GM21447 (cell line): ENCODE data around the gene P2RY2.
A peak's percentile ranks its signal among the peaks of the same experiment; 100 is the strongest.

Source experiments
- ATAC-seq: cut with Tn5 transposase; IDR thresholded peaks from one replicate; pipeline ENCODE4 v1.9.1; 2021; ENCODE audit not compliant: unreplicated experiment

Gene P2RY2

DNA sequence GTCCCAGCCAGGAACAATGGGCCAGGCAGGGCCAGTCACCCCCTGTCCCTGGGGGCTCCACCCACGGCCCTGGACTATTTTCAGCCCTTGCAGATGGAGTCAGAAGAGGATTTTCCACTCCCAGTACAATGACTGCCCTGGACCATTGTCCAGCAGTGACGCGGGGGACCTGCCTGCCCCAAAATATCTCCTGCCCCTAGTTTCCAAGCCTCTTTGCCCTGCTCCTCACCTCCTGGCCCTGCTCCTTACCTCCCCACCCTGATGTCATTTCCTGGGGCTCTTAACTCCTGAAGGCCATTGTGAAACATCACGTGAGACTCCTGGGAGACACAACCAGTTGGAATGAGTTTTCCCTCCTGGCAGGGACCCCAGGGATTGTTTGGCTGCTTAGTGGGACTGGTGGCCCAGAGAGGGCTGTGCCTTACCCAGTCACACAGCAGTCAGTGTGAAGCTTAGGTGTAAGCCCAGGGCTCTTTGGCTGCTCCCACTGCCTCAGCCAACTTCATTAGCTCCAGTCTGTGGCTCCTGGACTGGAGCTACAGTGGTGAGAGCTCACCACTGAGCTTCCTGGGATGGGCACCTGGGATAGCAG, 22.2 kb downstream of the P2RY2 start:
- ATAC-seq = no peak

DNA sequence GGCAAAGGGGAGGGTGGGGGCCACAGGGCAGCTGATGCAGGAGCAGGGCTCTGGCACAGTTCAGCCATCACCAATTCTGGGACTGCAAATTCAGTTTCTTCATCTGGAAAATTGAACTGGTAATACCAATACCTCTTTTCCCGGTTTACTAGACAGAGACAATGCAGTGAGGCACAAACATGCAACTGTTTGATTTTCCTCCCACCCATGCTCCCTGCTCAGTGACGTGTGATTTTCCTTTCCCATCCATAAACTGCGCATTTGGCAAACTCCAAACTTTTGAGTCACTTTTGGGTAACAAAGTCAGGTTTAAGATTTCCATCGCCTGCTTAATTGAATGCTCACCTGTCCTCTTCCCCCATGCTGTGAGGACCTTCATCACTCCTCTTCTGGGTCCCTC, 23.2 kb downstream of the P2RY2 start:
- ATAC-seq = no peak

DNA sequence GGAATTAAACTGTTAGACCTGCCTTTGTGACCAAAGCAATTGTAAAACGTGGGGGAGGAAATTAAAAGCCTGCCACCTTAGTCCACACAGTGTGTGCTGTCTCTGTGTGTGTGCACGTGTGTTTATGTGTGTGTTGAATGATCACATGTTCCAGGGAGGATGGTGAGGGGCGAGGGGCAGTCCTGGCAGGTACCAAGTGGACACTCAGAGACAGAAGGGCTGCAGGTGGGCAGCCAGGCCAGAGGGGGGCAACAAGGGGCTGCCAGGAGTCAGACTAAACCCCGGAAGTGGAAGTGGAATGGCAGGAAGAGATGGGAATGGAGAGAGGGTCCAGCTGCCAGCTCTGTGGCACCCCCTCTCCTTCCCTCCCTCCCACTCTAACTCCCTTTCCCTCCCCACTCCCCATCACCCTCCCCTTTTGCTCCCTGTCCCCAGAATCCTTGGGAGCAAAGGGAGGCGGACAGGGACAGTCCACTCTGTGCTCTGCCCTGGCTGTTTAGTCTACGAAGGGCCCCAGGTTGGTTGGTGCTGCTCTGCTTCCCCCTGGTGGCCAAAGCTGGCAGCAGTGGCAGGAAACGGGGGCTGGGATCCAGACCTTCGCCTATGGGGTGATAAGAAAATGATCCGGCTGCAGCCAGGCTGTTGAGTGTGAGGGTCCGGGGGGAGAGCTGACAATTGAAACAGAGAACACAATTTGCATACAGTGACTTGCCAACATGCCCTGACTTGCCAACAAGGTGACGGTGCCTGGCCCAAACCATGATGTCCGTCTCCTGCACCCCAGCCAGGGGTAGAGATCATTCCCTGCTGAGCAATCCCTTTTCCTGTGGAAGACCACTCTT, 24.4 kb downstream of the P2RY2 start:
- peak; percentile 70 for ATAC-seq

DNA sequence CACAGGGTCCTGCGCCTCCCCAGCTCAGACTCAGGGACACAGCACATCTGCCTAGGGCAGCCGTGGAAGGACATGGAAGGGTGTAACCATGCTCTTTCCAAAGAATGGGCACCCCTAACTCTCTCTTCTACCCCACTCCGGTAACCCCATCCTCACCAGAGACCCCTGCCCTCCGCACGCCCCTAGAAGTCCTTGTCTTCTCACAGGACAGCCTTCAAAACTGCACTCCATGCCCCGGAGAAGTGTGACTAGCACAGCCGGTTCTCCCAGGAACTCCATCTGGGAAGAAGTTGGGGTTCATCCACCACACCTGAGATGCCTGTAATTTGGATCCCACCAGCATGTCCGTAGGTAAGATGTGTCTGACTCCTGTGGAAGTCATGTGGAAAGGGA, 25.0 kb downstream of the P2RY2 start:
- ATAC-seq = no peak

DNA sequence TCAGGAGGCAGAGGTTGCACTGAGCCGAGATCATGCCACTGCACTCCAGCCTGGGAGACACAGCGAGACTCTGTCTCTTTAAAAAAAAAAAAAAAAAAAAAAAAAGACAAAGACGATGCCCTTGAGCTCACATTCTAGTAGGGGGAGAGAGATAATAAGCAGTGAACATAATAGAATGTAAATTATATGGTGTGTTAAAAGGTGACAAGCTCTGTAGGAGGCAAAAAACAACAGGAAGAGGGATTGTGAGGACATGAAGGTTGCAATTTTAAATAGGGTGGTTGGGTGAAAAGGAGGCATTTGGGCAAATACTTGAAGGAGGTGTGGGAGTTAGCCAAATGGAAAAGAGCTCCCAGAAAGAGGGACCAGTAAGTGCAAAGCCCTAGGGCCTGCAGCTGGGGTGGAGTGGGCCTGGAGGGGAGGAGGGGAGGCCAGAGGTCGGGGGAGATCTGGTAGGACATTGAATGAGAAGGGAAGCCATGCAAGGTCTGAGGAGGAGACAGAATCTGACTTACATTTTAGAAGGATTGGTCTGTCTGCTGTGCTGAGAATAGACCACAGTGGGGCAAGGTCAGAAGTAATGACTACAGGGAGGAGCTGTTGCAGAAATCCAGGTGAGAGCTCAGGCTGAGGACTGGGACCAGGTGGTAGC, 26.6 kb downstream of the P2RY2 start:
- ATAC-seq = no peak

DNA sequence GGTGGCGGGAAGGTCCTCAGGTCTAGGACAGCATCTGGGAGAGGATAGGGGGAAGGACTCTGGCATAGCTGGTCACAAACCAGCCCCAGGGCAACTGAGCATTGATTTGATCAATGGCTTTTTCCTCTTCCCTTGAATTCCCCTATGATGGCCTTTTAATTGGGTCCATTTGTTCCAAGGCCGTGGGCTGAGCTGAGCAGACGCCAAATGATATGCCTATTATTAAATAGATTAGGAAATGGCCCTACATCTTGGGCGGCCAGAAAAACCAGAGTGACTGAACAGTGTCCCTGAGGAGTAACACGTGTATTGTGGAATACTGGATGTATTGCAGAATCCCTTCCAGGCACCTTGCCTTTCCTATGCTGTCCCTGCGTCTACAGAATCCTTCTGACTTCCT, 27.4 kb downstream of the P2RY2 start:
- ATAC-seq = no peak

GRCh38 chr11:73246303-73246702, 28.2 kb downstream of the P2RY2 start:
- no peak for ATAC-seq

DNA sequence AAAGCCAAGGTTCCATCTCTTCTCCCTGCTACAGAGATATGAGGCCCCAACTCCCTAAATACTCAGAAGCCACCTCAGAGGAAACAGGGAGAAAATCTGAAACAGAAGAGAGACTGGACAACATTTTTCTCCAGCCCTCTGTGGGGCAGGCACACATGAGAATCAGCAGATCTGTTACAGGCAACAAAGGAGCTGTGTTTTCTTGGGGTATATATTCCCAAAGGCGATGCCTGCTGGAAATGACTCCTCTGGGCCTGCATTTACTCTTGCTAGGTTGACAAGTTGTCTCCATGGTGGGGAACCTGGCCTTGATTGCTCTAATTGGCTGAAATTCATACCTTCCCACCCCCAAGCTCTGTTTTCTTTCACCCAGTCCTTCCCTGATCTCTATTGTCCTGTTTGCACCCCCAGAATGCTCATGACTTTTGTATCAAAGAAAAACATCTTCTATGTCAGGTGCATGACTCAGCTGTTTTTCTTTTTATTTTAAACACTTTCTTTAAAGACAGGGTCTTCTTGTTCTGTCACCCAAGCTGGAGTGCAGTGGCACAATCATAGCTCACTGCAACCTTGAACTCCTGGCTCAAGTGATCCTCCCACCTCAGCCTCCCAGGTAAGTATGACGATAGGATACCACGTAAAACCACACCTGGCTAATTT, 30.6 kb downstream of the P2RY2 start:
- ATAC-seq = no peak

GRCh38 chr11:73249304-73249703, 31.2 kb downstream of the P2RY2 start:
- ATAC-seq = peak; percentile 81

DNA sequence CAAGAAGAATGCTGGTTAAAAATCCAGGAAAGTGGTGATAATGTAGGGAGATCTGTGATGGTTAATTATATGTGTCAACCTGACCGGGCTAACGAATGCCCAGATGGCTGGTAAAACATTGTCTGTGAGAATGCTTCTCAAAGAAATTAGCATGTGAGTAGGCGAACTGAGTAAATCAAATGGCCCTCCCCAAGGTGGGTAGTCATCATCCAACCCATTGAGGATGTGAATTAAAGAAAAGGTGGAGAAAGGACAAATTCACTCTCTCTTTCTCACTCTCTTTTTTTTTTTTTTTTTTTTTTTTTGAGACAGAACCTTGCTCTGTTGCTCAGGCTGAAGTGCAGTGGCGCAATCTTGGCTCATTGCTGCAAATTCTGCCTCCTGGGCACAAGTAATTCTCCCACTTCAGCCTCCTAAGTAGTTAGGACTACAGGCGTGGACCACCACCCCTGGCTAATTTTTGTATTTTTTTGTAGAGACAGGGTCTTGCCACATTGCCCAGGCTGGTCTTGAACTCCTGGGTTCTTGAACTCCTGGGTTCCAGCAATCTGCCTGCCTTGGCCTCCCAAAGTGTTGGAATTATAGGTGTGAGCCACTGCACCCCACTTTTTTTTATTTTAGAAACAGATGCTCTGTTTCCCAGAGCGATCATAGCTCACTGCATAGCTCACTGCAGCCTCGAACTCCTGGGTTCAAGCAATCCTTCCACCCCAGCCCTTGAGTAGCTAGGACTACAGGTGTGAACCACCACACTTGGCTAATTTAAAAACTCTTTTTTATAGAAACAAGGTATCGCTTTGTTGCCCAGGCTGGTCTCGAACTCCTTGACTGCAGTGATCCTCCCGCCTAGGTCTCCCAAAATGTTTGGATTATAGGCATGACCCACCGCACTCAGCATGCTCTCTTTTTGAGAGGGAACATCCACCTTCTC, 32.0 kb downstream of the P2RY2 start:
- peak; percentile 14 for ATAC-seq

DNA sequence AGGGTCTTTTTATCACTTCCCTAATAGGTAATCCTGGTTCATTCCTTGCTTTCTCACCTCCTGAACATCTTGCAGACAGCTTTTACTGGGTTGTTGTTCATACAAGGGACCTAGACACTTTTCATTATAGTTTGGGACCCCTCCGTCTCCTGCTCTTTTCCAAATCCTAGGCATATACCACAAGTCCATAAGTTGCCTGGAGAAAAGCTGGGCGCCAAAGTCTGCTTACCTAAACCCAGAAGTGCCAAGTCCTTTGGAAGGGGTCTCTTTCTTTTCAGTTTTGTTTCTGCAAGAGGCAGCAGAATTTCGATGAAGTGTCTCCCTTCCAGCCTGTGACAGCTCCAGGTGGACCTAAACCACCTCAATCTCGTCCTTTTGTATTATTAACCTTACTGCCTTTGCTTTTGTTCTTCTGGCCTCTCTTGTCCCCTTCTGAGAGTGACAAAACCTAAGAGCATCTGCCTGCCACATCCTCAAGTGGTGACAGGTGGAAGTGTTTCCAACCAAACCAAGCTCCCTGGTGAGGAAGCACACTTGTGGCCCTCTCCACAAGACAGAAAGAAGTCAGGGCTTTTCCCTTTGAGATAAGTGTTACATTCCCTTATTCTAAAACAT, 34.6 kb downstream of the P2RY2 start:
- no peak for ATAC-seq

DNA sequence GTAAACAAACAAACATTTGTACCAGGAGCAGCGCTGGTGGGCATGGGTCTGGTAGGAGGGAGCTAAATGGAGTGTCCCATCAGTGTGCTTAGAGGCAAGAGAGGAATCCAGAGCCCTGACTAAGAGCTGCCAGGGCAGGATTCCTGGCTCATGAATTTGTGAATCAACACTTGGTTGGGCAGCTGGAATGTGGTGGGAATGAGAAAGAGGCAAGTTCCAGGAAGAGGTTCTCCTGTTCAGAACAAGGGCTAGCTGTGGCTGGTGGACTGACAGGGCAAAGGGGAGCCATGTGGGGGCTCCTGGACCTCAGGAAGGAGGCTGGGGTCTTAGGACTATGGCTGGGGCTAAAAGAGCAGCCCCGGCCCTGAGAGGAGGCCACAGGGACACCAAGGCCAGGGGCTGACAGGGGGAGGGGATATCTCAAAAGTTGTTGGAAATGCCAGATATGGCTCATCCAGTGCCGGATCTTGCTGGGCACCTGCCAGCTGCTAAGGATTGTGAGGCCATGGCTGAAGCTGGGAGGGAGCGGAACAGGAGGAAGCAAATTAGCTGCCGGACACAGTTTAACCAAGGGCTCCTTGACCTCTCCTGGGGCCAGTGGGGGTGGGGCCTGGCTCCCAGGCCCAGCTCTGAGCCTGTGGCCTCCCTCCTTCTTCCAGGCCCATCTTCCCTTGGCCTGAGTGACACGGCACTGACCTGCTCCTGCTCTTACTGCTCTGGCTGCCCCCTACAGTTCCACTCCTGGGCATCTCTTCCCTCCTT, 39.4 kb downstream of the P2RY2 start:
- ATAC-seq = no peak

DNA sequence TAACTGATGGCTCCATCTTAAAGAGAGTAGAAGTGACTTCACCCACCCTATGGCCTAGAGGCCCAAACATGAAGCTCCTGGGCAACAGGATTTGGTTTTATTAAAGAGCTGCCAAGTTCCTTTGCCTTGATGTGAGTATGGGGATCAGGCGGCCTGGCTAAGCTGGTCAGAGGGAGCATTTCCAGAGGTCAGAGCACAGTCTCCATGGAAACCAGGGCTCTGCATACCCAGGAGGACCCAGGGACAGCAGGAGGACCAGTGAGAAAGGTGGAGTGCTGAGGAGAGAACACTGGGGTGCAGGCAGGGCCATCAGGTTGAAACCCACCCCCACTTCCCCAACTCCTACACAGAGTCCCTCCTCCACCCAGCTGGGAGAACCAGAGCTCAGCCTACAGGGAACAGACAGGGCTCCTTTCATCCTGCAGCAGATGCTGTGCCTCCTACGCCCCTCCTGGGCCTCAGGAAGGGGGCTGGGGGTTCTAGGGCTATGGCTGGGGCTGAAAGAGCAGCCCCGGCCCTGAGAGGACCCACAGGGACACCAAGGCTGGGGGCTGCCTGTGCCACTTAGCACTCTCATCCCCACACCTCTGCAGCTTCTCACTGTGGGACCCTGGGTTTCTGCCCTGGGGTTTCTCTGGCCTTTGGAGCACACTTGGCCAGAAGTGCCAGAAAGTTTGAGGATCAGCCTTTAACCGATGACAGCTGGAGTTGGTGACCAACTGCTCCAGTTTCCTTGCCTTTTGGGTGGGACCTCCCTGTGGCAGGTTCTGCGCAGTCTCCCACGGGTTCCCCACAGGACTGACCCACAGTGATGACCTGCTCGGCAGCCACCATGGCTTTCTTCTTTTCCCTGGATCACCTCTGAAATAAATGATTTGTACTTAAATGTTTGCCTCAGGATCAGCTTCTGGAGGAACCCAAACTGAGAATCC, 40.3 kb downstream of the P2RY2 start:
- no peak for ATAC-seq

GRCh38 chr11:73259406-73260126, 41.5 kb downstream of the P2RY2 start:
- ATAC-seq = no peak

GRCh38 chr11:73260127-73260457, 42.0 kb downstream of the P2RY2 start:
- ATAC-seq = no peak

- ATAC-seq = no peak
Measured at GRCh38 chr11:73262851-73263495, 44.9 kb downstream of the P2RY2 start.

DNA sequence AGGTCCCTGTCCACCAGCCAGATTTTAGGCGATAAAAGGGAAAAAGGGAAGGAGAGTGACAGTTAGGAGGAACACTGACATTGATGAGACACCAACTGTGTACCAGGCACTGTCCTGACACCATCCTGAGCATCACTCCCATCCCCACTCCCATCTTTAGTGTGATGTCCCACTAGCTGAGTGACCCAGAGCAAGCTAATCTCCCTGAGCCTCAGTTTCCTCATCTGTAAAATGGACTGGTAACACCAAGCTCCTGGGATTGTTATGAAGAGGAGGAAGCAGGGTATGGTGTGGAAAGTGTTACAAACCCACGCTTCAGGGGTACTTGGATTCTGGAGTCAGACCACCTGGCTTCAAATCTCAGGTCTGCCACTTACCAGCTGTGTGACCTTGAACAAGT, 45.6 kb downstream of the P2RY2 start:
- no peak for ATAC-seq
